ENCODE data around the gene EN1.

DNA sequence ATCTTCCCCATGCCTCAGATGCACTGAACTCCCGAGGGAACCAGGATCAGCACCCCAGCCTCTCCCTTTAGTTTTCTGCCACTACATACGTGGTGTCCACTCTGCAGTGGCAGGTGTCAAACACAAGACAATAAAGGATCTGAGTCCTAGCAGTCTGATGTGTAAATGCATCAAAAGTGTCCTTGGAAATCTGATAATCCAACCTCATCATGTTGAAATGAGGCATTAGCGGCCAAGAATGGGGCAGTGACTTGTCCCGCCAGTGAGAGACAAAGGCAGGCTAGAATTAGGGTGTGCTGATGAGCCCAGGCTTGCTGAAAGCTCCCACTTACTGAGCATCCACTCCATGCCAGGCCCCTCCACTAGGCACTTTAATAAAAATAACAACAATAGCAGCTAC, 52.9 kb downstream of the EN1 start:
- no peak for TF ChIP-seq POLR2AphosphoS5 (IDR thresholded peaks at IDR 0.05)
- no peak for TF ChIP-seq POLR2A (IDR thresholded peaks at IDR 0.05)
- TF ChIP-seq EP300 (IDR thresholded peaks at IDR 0.05; ENCODE audit: low read depth), result no peak
- no peak for TF ChIP-seq CTCF (IDR thresholded peaks at IDR 0.05)

Data from transverse colon (tissue), 4 donors.